ENCODE results near the gene RTL9.
A peak's percentile ranks its signal among the peaks of the same experiment; 100 is the strongest.

The RTL9 gene

GRCh38 chrX:110358548-110358947, at the start of gene RTL9:
Gene RTL9 (plus strand): TSS chrX:110358848. CDS start chrX:110450618, 91,770 bp downstream.
- H3K4me3 ChIP-seq (ENCODE audit: low read depth, low read length), result no peak within 1 kb of the TSS
- DNase-seq (ENCODE audit: low read depth), result no peak
- TF ChIP-seq CTCF (IDR thresholded peaks at IDR 0.05; ENCODE audit: low read depth, low read length, missing control alignments), result no peak

- no peak for DNase-seq (ENCODE audit: low read depth)
- TF ChIP-seq CTCF (IDR thresholded peaks at IDR 0.05; ENCODE audit: low read depth, low read length, missing control alignments), result no peak
- H3K4me3 ChIP-seq (ENCODE audit: low read depth, low read length), result no peak overlapping the region
Measured at GRCh38 chrX:110310000-110310790, 48.5 kb upstream of the RTL9 start.

- no peak for DNase-seq (ENCODE audit: low read depth)
- H3K4me3 ChIP-seq (ENCODE audit: low read depth, low read length), result no peak overlapping the region
Measured at GRCh38 chrX:110310896-110311295, 47.8 kb upstream of the RTL9 start.

GRCh38 chrX:110311437-110312230, 47.0 kb upstream of the RTL9 start:
- DNase-seq (ENCODE audit: low read depth), result no peak
- no peak for TF ChIP-seq CTCF (IDR thresholded peaks at IDR 0.05; ENCODE audit: low read depth, low read length, missing control alignments)
- H3K4me3 ChIP-seq (ENCODE audit: low read depth, low read length), result no peak overlapping the region

More at GRCh38 chrX:110310896-110311295, 47.8 kb upstream of the RTL9 start:
- no peak for TF ChIP-seq CTCF (IDR thresholded peaks at IDR 0.05; ENCODE audit: low read depth, low read length, missing control alignments)

- peak overlapping the region; percentile 19; the same call in 1 of the 2 replicates for H3K4me3 ChIP-seq (ENCODE audit: low read depth, low read length)
Measured at GRCh38 chrX:110315551-110315950, 43.1 kb upstream of the RTL9 start.

More at GRCh38 chrX:110315551-110315950, 43.1 kb upstream of the RTL9 start:
- no peak for TF ChIP-seq CTCF (IDR thresholded peaks at IDR 0.05; ENCODE audit: low read depth, low read length, missing control alignments)
- DNase-seq (ENCODE audit: low read depth), result no peak
